Tibial nerve (tissue), 4 donors: ENCODE measurements around the gene ABCB1.

ENCODE experiments used
- CTCF ChIP-seq, 5 experiments: fragments of 200-600 bp in 3 of 5; fragments of 450-650 bp in 2 of 5; sonication (generic) in 3 of 5; IDR thresholded peaks; one replicate each; pipeline ENCODE4 v1.5.1; 2016 to 2019; ENCODE audit warnings: antibody characterized with exemption in 5 of 5, mild to moderate bottlenecking in 3 of 5, moderate library complexity in 2 of 5
- EP300 ChIP-seq, 2 donors: sonication (generic); formaldehyde crosslinking; IDR thresholded peaks; one replicate each; pipeline ENCODE4 v1.6.1; 2017; ENCODE audit warnings: antibody characterized with exemption in 2 of 2, mild to moderate bottlenecking in 1 of 2

- TF ChIP-seq CTCF (IDR thresholded peaks at IDR 0.05) (no peak), EP300 (IDR thresholded peaks at IDR 0.05) (peak in 1 of 2 donors; percentile 44)
Observed at GRCh38 chr7:87600130-87601124, at the start of gene ABCB1.
